ENCODE data around the gene CLNS1A.

- no peak for TF ChIP-seq GATA2 (IDR thresholded peaks at IDR 0.05; ENCODE audit: low read depth, low read length)
- no peak for TF ChIP-seq GATA3 (IDR thresholded peaks at IDR 0.05; ENCODE audit: low read depth, low read length)
These were observed 47.9 kb downstream of the CLNS1A start, which contains the start of gene AQP11 for GRCh38 chr11:77589521-77590193.
